ENCODE measurements around the gene ZSWIM7. TPM values are rescaled to one million over a fixed set of nuclear protein-coding genes. Genes with fewer than 3 reads are reported as not detected.

Gene ZSWIM7
- total RNA-seq, 3 donors from 2014 or later (not counting 1 experiment from before 2014, with no cell fraction given): 14.6 to 19.0 (median 16.3) TPM

DNA sequence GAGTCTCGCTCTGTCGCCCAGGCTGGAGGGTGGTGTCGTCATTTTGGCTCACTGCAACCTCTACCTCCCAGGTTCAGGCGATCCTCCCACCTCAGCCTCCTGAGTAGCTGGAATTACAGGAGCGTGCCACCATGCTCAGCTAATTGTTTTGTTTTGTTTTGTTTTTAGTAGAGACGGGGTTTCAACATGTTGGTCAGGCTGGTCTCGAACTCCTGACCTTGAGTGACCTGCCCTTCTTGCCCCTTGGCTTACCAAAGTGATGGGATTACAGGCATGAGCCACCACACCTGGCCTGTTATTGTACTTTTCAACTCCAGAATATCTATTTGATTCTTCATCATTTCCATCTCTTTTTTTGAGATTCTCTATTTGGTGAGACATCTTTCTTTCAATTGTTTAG is 63.6 kb downstream of the ZSWIM7 start:
- Mint-ChIP-seq H3K36me3 (no peaks in the 10 kb centered on the region), H3K27ac (no peak overlapping the region), H3K9me3 (no peaks in the 10 kb centered on the region), H3K4me1 (no peaks in the 10 kb centered on the region), H3K4me3 (no peak overlapping the region), H3K27me3 (ENCODE audit: low read depth in 2 of 2) (no peaks in the 10 kb centered on the region)
- H3K4me3 ChIP-seq (ENCODE audit: low read length): no peak overlapping the region
- no peak overlapping the region for H3K27ac ChIP-seq (ENCODE audit: low read length)
- H3K36me3 ChIP-seq (ENCODE audit: control insufficient read depth, insufficient read depth, low read length): no peaks in the 10 kb centered on the region
- no peaks in the 10 kb centered on the region for H3K4me1 ChIP-seq (ENCODE audit: control insufficient read depth, insufficient read depth, low read length)
- intact Hi-C loops (cut with micrococcal nuclease): no loop called here
- ATAC-seq (no peak), DNase-seq (no peak)
- TF ChIP-seq, protein P1, sequence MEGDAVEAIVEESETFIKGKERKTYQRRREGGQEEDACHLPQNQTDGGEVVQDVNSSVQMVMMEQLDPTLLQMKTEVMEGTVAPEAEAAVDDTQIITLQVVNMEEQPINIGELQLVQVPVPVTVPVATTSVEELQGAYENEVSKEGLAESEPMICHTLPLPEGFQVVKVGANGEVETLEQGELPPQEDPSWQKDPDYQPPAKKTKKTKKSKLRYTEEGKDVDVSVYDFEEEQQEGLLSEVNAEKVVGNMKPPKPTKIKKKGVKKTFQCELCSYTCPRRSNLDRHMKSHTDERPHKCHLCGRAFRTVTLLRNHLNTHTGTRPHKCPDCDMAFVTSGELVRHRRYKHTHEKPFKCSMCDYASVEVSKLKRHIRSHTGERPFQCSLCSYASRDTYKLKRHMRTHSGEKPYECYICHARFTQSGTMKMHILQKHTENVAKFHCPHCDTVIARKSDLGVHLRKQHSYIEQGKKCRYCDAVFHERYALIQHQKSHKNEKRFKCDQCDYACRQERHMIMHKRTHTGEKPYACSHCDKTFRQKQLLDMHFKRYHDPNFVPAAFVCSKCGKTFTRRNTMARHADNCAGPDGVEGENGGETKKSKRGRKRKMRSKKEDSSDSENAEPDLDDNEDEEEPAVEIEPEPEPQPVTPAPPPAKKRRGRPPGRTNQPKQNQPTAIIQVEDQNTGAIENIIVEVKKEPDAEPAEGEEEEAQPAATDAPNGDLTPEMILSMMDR (IDR thresholded peaks at IDR 0.05): no peak
- no peaks in the 10 kb centered on the region for H3K27me3 ChIP-seq (ENCODE audit: control insufficient read depth, insufficient read depth, low read length)
- no peaks in the 10 kb centered on the region for H3K9me3 ChIP-seq (ENCODE audit: control insufficient read depth, insufficient read depth, low read length)
- WGBS (ENCODE audit: insufficient coverage): 87% methylated on average over 7 of the region's 7 CpGs

- intact Hi-C loops (cut with micrococcal nuclease): no loop called here
- Mint-ChIP-seq H3K27ac (no peak overlapping the region), H3K4me3 (no peak overlapping the region), H3K27me3 (ENCODE audit: low read depth in 2 of 2) (no peaks in the 10 kb centered on the region), H3K9me3 (no peaks in the 10 kb centered on the region), H3K36me3 (no peaks in the 10 kb centered on the region), H3K4me1 (no peaks in the 10 kb centered on the region)
- Histone ChIP-seq H3K9me3 (ENCODE audit: control insufficient read depth, insufficient read depth, low read length) (no peaks in the 10 kb centered on the region), H3K27ac (ENCODE audit: low read length) (no peak overlapping the region), H3K27me3 (ENCODE audit: control insufficient read depth, insufficient read depth, low read length) (no peaks in the 10 kb centered on the region), H3K4me1 (ENCODE audit: control insufficient read depth, insufficient read depth, low read length) (no peaks in the 10 kb centered on the region), H3K4me3 (ENCODE audit: low read length) (no peak overlapping the region), H3K36me3 (ENCODE audit: control insufficient read depth, insufficient read depth, low read length) (no peaks in the 10 kb centered on the region)
- WGBS (ENCODE audit: insufficient coverage): 100% methylated on average over 5 of the region's 5 CpGs
- DNase-seq (no peak), ATAC-seq (no peak)
- TF ChIP-seq, protein P1 (IDR thresholded peaks at IDR 0.05): no peak
These were observed 64.6 kb downstream of the ZSWIM7 start for GRCh38 chr17:15934866-15935265.

DNA sequence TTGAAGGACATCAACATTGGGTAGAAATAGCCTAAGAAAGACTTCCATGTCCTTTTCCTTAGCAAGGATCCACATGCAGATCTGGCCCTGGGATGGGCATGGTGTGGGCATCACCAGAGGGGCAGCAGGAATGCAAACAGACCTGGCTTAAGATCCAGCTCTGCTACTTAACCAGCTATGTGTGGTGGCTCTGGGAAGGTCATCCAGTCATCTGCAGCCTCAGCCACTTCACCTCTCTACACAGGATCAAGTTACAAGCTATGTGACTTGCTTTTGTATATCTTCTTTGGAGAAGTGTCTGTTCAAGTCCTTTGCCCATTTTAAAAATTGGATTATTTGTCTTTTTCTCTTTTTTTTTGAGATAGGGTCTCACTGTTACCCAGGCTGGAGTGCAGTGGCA is 68.1 kb downstream of the ZSWIM7 start:
- Histone ChIP-seq H3K9me3 (ENCODE audit: control insufficient read depth, insufficient read depth, low read length) (no peaks in the 10 kb centered on the region), H3K36me3 (ENCODE audit: control insufficient read depth, insufficient read depth, low read length) (no peaks in the 10 kb centered on the region), H3K27me3 (ENCODE audit: control insufficient read depth, insufficient read depth, low read length) (no peaks in the 10 kb centered on the region), H3K27ac (ENCODE audit: low read length) (no peak overlapping the region), H3K4me1 (ENCODE audit: control insufficient read depth, insufficient read depth, low read length) (peaks cover 11% of the 10 kb centered on the region), H3K4me3 (ENCODE audit: low read length) (no peak overlapping the region)
- intact Hi-C loops (cut with micrococcal nuclease): no loop called here
- no peak overlapping the region for H3K4me3 Mint-ChIP-seq
- peaks cover 10 to 17% of the 10 kb centered on the region in 2 donors for H3K4me1 Mint-ChIP-seq
- H3K27ac Mint-ChIP-seq: no peak overlapping the region
- H3K9me3 Mint-ChIP-seq: no peaks in the 10 kb centered on the region
- TF ChIP-seq, protein P1 (IDR thresholded peaks at IDR 0.05): no peak
- no peak for DNase-seq
- ATAC-seq: no peak
- H3K36me3 Mint-ChIP-seq: no peaks in the 10 kb centered on the region
- peaks cover 10 to 13% of the 10 kb centered on the region in 2 donors for H3K27me3 Mint-ChIP-seq (ENCODE audit: low read depth in 2 of 2)

DNA sequence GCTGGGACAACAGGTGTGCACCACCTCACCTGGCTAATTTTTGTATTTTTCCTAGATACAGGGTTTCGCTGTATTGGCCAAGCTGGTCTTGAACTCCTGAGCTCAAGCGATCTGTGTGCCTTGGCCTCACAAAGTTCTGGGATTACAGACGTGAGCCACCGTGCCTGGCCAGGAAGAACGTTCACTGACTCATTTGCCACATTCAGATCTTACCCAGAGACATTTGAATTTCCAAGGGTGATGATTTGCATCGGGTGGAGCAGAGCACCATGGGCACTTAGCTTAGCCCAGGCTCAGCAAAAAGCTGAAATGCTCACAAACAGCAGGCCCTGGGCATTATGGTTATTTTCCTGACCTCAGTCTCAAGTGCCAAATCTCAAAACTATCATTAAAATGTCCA is 69.1 kb downstream of the ZSWIM7 start:
- intact Hi-C loops (cut with micrococcal nuclease): no loop called here
- Mint-ChIP-seq H3K27ac (no peak overlapping the region), H3K27me3 (ENCODE audit: low read depth in 2 of 2) (peaks cover 10 to 17% of the 10 kb centered on the region in 2 donors), H3K4me1 (peaks cover 10 to 17% of the 10 kb centered on the region in 2 donors), H3K4me3 (no peak overlapping the region), H3K9me3 (peaks cover 0 to 2% of the 10 kb centered on the region in 2 donors), H3K36me3 (no peaks in the 10 kb centered on the region)
- TF ChIP-seq, protein P1 (IDR thresholded peaks at IDR 0.05): no peak
- no peak overlapping the region for H3K27ac ChIP-seq (ENCODE audit: low read length)
- H3K9me3 ChIP-seq (ENCODE audit: control insufficient read depth, insufficient read depth, low read length): no peaks in the 10 kb centered on the region
- ATAC-seq: no peak
- 88% methylated on average over 6 of the region's 6 CpGs for WGBS (ENCODE audit: insufficient coverage)
- DNase-seq: no peak
- peaks cover 11% of the 10 kb centered on the region for H3K4me1 ChIP-seq (ENCODE audit: control insufficient read depth, insufficient read depth, low read length)
- H3K36me3 ChIP-seq (ENCODE audit: control insufficient read depth, insufficient read depth, low read length): no peaks in the 10 kb centered on the region
- no peaks in the 10 kb centered on the region for H3K27me3 ChIP-seq (ENCODE audit: control insufficient read depth, insufficient read depth, low read length)
- no peak overlapping the region for H3K4me3 ChIP-seq (ENCODE audit: low read length)
